Measurements from ENCODE around the gene PCDHGB1. TPM values are rescaled to one million over a fixed set of nuclear protein-coding genes. Genes with fewer than 3 reads are reported as not detected.
"Not testable (repeated sequence)": the region's sequence is repeated elsewhere in the genome, so short reads cannot be mapped to it uniquely, and the experiment has no call there.

Gene PCDHGB1
- total RNA-seq, 1 experiment from 2014 or later: 0.15 TPM

GRCh38 chr5:141313711-141314110 lies 36.2 kb upstream of the PCDHGB1 start:
- no peaks in the 10 kb centered on the region for H3K9me2 ChIP-seq (ENCODE audit: insufficient read depth)
- TF ChIP-seq POLR2A (IDR thresholded peaks at IDR 0.05; ENCODE audit: borderline replicate concordance, extremely low read depth, insufficient read depth, insufficient read length): no peak
- TF ChIP-seq CBX3 (IDR thresholded peaks at IDR 0.05; ENCODE audit: low read depth): no peak
- TF ChIP-seq, protein P1, sequence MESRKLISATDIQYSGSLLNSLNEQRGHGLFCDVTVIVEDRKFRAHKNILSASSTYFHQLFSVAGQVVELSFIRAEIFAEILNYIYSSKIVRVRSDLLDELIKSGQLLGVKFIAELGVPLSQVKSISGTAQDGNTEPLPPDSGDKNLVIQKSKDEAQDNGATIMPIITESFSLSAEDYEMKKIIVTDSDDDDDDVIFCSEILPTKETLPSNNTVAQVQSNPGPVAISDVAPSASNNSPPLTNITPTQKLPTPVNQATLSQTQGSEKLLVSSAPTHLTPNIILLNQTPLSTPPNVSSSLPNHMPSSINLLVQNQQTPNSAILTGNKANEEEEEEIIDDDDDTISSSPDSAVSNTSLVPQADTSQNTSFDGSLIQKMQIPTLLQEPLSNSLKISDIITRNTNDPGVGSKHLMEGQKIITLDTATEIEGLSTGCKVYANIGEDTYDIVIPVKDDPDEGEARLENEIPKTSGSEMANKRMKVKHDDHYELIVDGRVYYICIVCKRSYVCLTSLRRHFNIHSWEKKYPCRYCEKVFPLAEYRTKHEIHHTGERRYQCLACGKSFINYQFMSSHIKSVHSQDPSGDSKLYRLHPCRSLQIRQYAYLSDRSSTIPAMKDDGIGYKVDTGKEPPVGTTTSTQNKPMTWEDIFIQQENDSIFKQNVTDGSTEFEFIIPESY (IDR thresholded peaks at IDR 0.05; ENCODE audit: extremely low read depth, insufficient replicate concordance, low read length): no peak
- no peak for TF ChIP-seq POLR2AphosphoS5 (IDR thresholded peaks at IDR 0.05; ENCODE audit: low read depth, low read length)
- no peak for TF ChIP-seq CTCF (IDR thresholded peaks at IDR 0.05 in 2 of 3, conservative IDR thresholded peaks at IDR 0.05 in 1 of 3; ENCODE audit: borderline replicate concordance in 1 of 3, insufficient read depth in 1 of 3, low read depth in 2 of 3, low read length in 2 of 3)
- TF ChIP-seq TCF7L2 (IDR thresholded peaks at IDR 0.05; ENCODE audit: borderline replicate concordance, extremely low read depth, insufficient read depth, insufficient read length): no peak
- no peak for TF ChIP-seq ELF1 (IDR thresholded peaks at IDR 0.05; ENCODE audit: borderline replicate concordance, low read depth)
- no peak for TF ChIP-seq ZNF274 (IDR thresholded peaks at IDR 0.05; ENCODE audit: low read depth, low read length)
- TF ChIP-seq SRF (IDR thresholded peaks at IDR 0.05; ENCODE audit: low read depth): no peak
- no peak for TF ChIP-seq EZH2 (IDR thresholded peaks at IDR 0.05)
- no peak for TF ChIP-seq EZH2phosphoT487 (IDR thresholded peaks at IDR 0.05; ENCODE audit: borderline replicate concordance)
- no peak for TF ChIP-seq REST (IDR thresholded peaks at IDR 0.05; ENCODE audit: low read depth)
- no peak for TF ChIP-seq CEBPB (IDR thresholded peaks at IDR 0.05; ENCODE audit: low read depth)
- intact Hi-C loops (cut with micrococcal nuclease): no loop called here
- peaks cover 15% of the 10 kb centered on the region for H3K79me2 ChIP-seq (ENCODE audit: insufficient read depth, low read length)
- H3K9ac ChIP-seq (ENCODE audit: low read length): no peak overlapping the region
- H3K4me2 ChIP-seq (ENCODE audit: low read length): no peak overlapping the region
- no peaks in the 10 kb centered on the region for H4K20me1 ChIP-seq (ENCODE audit: insufficient read depth)
- no peaks in the 10 kb centered on the region for H3K27me3 ChIP-seq (ENCODE audit: insufficient read depth, low read length)
- H3K27ac ChIP-seq (ENCODE audit: low read depth, low read length): no peak overlapping the region
- no peak for DNase-seq (ENCODE audit: low read depth, low spot score)
- ChIA-PET RAD21 (ENCODE audit: low non-redundant PET in 1 of 2, low total read pairs in 2 of 2, uncharacterized antibody in 2 of 2, unreplicated experiment in 2 of 2) (no interaction called here), POLR2A (no interaction called here), CTCF (no interaction called here)
- no peak overlapping the region for H3K4me3 ChIP-seq (replicated peaks in 1 of 2; ENCODE audit: low read depth in 1 of 2, low read length in 2 of 2)
- H3K36me3 ChIP-seq (ENCODE audit: control insufficient read depth in 1 of 2, insufficient read depth in 2 of 2, low read length in 2 of 2): peaks cover 0 to 7% of the 10 kb centered on the region in 2 experiments; a peak in 1 of 4 replicates
- no peak overlapping the region for H2AFZ ChIP-seq (ENCODE audit: low read depth, low read length, poor library complexity, severe bottlenecking)
- H3K4me1 ChIP-seq (ENCODE audit: control insufficient read depth in 1 of 2, insufficient read depth in 2 of 2, low read length in 2 of 2): no peaks in the 10 kb centered on the region
- no peak for ATAC-seq
- H3K9me3 ChIP-seq (ENCODE audit: control insufficient read depth in 1 of 2, insufficient read depth in 1 of 2, low read depth in 1 of 2, low read length in 2 of 2): peaks cover 6 to 9% of the 10 kb centered on the region in 2 experiments; a peak in 3 of 4 replicates
- BruUV-seq (replicated peaks): no TSS peak

- CTCF ChIA-PET; H2AFZ ChIP-seq (ENCODE audit: low read depth, low read length, poor library complexity, severe bottlenecking); ATAC-seq; H4K20me1 ChIP-seq (ENCODE audit: insufficient read depth); H3K9me2 ChIP-seq (ENCODE audit: insufficient read depth); RAD21 ChIA-PET (ENCODE audit: low non-redundant PET in 1 of 2, low total read pairs in 2 of 2, uncharacterized antibody in 2 of 2, unreplicated experiment in 2 of 2); DNase-seq (ENCODE audit: low read depth, low spot score); H3K9ac ChIP-seq (ENCODE audit: low read length); H3K27me3 ChIP-seq (ENCODE audit: insufficient read depth, low read length); BruUV-seq (replicated peaks); H3K4me2 ChIP-seq (ENCODE audit: low read length); H3K27ac ChIP-seq (ENCODE audit: low read depth, low read length); POLR2A ChIA-PET; intact Hi-C loops (cut with micrococcal nuclease); H3K4me3 ChIP-seq (replicated peaks in 1 of 2; ENCODE audit: low read depth in 1 of 2, low read length in 2 of 2): not testable (repeated sequence)
- peaks cover 4 to 13% of the 10 kb centered on the region in 2 experiments; a peak in 3 of 4 replicates for H3K4me1 ChIP-seq (ENCODE audit: control insufficient read depth in 1 of 2, insufficient read depth in 2 of 2, low read length in 2 of 2)
- H3K79me2 ChIP-seq (ENCODE audit: insufficient read depth, low read length): peaks cover 29% of the 10 kb centered on the region
- peaks cover 2 to 19% of the 10 kb centered on the region in 2 experiments; a peak in 2 of 4 replicates for H3K36me3 ChIP-seq (ENCODE audit: control insufficient read depth in 1 of 2, insufficient read depth in 2 of 2, low read length in 2 of 2)
- H3K9me3 ChIP-seq (ENCODE audit: control insufficient read depth in 1 of 2, insufficient read depth in 1 of 2, low read depth in 1 of 2, low read length in 2 of 2): peaks cover 19 to 23% of the 10 kb centered on the region in 2 experiments
Observed at GRCh38 chr5:141316963-141317362, 32.9 kb upstream of the PCDHGB1 start.
